ENCODE measurements around the gene VCL.
"Not testable (repeated sequence)": the region's sequence is repeated elsewhere in the genome, so short reads cannot be mapped to it uniquely, and the experiment has no call there.

The VCL gene

DNA sequence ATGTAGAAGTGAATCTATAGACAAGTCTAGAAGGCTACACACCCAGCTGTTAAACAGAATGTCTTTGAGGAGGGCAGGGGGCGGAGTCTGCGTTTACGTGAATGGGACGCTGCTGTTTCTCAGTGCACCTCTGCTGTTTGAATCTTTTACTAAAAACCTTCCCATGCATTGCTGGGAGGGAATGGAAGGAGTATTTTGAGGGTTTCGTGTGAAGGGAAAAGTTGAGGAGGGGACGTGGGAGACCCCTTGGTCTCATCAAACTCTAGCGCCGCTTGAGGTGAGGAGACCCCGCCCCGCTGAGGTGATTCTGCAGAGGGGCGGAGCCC is 492 bp upstream of the VCL start:
- TF ChIP-seq, protein P1, sequence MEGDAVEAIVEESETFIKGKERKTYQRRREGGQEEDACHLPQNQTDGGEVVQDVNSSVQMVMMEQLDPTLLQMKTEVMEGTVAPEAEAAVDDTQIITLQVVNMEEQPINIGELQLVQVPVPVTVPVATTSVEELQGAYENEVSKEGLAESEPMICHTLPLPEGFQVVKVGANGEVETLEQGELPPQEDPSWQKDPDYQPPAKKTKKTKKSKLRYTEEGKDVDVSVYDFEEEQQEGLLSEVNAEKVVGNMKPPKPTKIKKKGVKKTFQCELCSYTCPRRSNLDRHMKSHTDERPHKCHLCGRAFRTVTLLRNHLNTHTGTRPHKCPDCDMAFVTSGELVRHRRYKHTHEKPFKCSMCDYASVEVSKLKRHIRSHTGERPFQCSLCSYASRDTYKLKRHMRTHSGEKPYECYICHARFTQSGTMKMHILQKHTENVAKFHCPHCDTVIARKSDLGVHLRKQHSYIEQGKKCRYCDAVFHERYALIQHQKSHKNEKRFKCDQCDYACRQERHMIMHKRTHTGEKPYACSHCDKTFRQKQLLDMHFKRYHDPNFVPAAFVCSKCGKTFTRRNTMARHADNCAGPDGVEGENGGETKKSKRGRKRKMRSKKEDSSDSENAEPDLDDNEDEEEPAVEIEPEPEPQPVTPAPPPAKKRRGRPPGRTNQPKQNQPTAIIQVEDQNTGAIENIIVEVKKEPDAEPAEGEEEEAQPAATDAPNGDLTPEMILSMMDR (IDR thresholded peaks at IDR 0.05; ENCODE audit: control insufficient read depth, extremely low read depth, insufficient read depth): no peak
- peak overlapping the region; percentile 95 for H3K4me3 ChIP-seq (ENCODE audit: low read depth, low read length)
- DNase-seq (ENCODE audit: low read depth): no peak

DNA sequence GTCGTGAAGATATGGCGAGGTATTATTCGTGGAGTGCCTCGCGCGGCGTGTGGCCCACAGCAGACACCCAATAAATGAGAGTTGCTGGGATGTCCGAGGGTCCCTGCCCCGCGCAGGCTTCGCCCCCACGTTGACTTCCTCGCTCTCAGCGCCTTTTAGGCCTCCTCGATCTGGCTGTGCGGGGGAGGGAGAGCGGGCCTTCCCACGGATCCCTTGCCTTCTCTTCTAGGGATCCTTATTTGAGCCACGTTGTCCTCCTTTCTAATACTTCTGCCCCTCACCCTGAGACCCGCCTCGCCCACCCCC is 660 bp downstream of the VCL start:
- TF ChIP-seq, protein P1 (IDR thresholded peaks at IDR 0.05; ENCODE audit: control insufficient read depth, extremely low read depth, insufficient read depth): no peak

DNA sequence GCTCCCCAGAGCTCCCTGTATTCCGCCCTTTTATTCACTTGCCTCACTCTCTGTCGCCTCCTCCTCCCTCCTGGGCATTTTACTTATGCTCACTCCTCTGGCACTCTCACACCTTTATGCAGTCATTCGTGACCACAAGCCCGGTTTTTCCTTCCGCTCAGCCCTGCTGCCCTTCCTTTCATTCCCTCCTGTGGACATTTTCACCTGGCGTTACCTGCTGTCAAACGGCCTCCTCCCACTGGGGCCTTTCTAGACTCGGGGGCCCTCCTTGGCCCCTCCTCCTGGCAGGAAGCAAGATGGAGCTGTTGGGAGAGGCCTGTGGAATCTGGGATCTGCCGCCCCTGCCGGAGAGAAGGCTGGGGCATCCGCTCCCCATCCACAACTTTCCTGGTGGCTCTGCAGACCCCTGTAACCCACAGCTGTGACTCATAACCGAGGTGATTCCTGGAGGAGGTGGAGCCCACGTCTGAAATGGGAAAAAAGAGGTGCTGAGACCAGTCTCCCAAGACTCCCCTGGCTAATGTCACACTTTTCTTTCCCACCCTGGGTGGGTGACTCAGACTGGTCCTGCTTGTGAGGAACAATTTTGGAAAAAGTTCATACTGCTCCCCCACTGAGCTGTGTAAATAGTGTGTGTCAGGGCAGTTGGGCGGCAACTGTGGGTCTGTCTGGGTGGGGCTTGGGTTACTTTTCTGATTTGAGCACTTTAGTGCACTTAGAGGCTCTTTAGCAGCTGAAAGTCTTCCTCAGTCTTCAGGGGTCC is 1.2 kb downstream of the VCL start:
- DNase-seq (ENCODE audit: low read depth): no peak
- TF ChIP-seq, protein P1 (IDR thresholded peaks at IDR 0.05; ENCODE audit: control insufficient read depth, extremely low read depth, insufficient read depth): peak; percentile 13; the same call in 1 of the 2 replicates

More for the DNA sequence above, 660 bp downstream of the VCL start:
- H3K4me3 ChIP-seq (ENCODE audit: low read depth, low read length): peak overlapping the region; percentile 95
- DNase-seq (ENCODE audit: low read depth): no peak

DNA sequence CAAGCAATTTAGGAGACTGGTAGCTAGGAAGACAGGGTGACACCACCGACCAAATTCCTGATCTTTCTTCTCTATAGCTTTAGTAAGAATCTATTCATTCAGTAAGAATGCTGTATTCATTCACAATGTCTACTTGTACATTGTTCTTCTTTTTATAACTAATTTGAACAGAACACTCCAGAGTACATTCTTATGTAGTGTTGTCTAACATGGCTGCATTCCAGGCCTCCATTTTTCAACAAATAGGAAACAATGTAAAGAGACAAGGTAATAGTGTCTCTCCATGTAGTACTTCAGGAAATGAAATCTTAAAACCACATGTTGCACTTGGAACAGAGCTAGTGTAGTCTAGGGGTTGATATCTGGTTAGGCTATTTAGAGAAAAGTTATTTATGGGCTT is 1.8 kb downstream of the VCL start:
- H3K4me3 ChIP-seq (ENCODE audit: low read depth, low read length): peak overlapping the region; percentile 95
- DNase-seq (ENCODE audit: low read depth): peak; percentile 61
- TF ChIP-seq, protein P1 (IDR thresholded peaks at IDR 0.05; ENCODE audit: control insufficient read depth, extremely low read depth, insufficient read depth): no peak

More for the DNA sequence above, 1.2 kb downstream of the VCL start:
- H3K4me3 ChIP-seq (ENCODE audit: low read depth, low read length): peak overlapping the region; percentile 95

DNA sequence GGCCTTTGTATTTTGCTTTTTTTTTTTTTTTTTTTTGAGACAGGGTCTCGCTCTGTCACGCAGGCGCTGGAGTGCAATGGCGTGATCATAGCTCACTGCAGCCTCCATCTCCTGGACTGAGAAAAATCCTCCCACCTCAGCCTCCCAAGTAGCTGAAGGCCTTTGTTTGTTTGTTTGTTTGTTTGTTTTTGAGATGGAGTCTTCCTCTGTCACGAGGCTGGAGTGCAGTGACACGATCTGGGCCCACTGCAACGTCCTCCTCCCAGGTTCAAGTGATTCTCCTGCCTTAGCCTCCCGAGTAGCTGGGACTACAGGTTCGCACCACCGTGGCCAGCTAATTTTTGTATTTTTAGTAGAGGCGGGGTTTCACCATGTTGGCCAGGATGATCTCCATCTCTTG is 2.3 kb downstream of the VCL start:
- peak overlapping the region; percentile 95 for H3K4me3 ChIP-seq (ENCODE audit: low read depth, low read length)
- not testable (repeated sequence) for DNase-seq (ENCODE audit: low read depth)

DNA sequence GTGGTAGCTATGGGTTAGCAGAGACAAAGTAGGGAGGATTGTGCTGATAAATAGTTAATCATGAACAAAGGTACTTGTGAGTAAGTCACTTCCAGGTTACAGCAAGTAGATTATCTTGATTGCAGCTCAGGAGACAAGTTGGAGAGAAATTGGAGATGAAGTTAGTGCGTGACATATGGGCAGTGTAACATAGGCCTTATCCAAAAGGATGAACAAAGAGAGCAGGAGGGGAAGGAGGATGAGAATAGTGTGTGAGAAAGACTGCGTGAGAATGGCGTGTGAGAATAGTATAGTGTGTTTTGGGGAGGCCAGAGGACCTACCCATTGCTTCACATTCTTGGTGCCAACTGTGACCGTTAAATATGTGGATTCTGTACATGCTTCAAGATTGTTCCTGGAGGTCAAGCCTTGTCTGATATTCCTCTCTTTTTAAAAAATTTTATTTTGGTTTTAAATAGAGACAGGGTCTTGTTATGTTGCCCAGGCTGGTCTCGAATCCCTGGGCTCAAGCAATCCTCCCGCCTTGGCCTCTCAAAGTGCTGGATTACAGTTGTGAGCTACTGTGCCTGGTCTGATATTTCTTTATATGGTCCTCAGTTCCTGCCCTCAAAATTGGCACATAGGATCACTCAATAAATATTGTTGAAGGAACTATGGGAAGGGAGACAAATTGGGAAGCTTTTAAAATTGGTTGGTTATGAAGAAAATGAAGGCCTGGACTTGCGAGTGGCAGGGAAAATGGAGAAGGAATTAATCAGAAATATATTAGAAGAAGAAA is 3.2 kb downstream of the VCL start:
- no peak for DNase-seq (ENCODE audit: low read depth)
- no peak overlapping the region for H3K4me3 ChIP-seq (ENCODE audit: low read depth, low read length)
- TF ChIP-seq, protein P1 (IDR thresholded peaks at IDR 0.05; ENCODE audit: control insufficient read depth, extremely low read depth, insufficient read depth): no peak

DNA sequence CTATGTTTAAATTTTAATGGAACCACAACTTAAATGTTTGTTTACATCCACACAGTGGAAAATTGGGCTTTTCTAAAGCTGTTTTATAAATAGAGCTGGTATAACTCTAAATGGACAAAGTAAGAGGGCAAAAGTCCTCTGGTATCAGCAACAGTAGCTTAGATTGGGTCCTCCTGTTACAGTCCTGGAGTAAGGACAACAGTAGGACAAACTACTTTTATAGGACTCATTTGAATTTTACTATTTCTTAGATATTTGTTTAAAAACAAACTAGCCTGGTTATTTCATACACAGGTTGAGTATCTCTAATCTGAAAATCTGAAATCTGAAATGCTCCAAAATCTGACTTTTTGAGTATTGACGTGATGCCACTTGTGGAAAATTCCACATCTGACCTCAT is 8.4 kb downstream of the VCL start:
- no peak for DNase-seq (ENCODE audit: low read depth)
- no peak overlapping the region for H3K4me3 ChIP-seq (ENCODE audit: low read depth, low read length)
- TF ChIP-seq, protein P1 (IDR thresholded peaks at IDR 0.05; ENCODE audit: control insufficient read depth, extremely low read depth, insufficient read depth): no peak
